Measurements from ENCODE around the gene C1orf21. TPM values are rescaled to one million over a fixed set of nuclear protein-coding genes. Genes with fewer than 3 reads are reported as not detected.

Gene C1orf21
- total and polyA plus RNA-seq, 2 donors (not counting 3 experiments of a cell fraction or from before 2014, with no cell fraction given), result 0.79 to 8.5 TPM

GRCh38 chr1:184443624-184444023 is 56.8 kb downstream of the C1orf21 start:
- POLR2A ChIA-PET, result no interaction called here
- TF ChIP-seq POLR2AphosphoS5 (IDR thresholded peaks at IDR 0.05; ENCODE audit: insufficient read depth, low read depth, low read length), result no peak
- TF ChIP-seq GATA2 (IDR thresholded peaks at IDR 0.05; ENCODE audit: insufficient read depth, insufficient read length, low read depth, low read length), result no peak
- TF ChIP-seq JUN (IDR thresholded peaks at IDR 0.05; ENCODE audit: borderline replicate concordance, insufficient read depth, insufficient read length, low read depth), result no peak
- no peak for TF ChIP-seq POLR2A (IDR thresholded peaks at IDR 0.05; ENCODE audit: low read depth, low read length)
- TF ChIP-seq MAX (IDR thresholded peaks at IDR 0.05; ENCODE audit: insufficient read depth, insufficient read length), result no peak
- TF ChIP-seq CTCF (IDR thresholded peaks at IDR 0.05; ENCODE audit: extremely low read depth in 1 of 2, insufficient read depth in 1 of 2, low read depth in 1 of 2, low read length in 2 of 2), result no peak
- TF ChIP-seq FOS (IDR thresholded peaks at IDR 0.05; ENCODE audit: borderline replicate concordance, insufficient read depth, low read length), result no peak
- TF ChIP-seq MYC (IDR thresholded peaks at IDR 0.05; ENCODE audit: low read depth, low read length), result no peak
- TF ChIP-seq EZH2 (IDR thresholded peaks at IDR 0.05; ENCODE audit: borderline replicate concordance, low read depth, low read length, severe bottlenecking), result no peak

More at GRCh38 chr1:184443624-184444023, 56.8 kb downstream of the C1orf21 start:
- Histone ChIP-seq H3K9me3 (replicated peaks; ENCODE audit: control insufficient read depth, insufficient read depth, low read length) (no peaks in the 10 kb centered on the region), H3K4me3 (replicated peaks in 1 of 3; ENCODE audit: insufficient read depth in 1 of 3, low read depth in 1 of 3, low read length in 3 of 3) (no peak overlapping the region), H4K20me1 (replicated peaks; ENCODE audit: control insufficient read depth, extremely low read depth, insufficient read depth, low read length) (no peaks in the 10 kb centered on the region), H3K27ac (ENCODE audit: insufficient read depth, low read depth, low read length) (no peak overlapping the region), H3K36me3 (ENCODE audit: control insufficient read depth in 2 of 2, extremely low read depth in 1 of 2, insufficient read depth in 2 of 2, low read length in 2 of 2) (no peaks in the 10 kb centered on the region), H3K9ac (replicated peaks; ENCODE audit: extremely low read depth, insufficient read depth, low read length) (no peak overlapping the region), H3K79me2 (ENCODE audit: control insufficient read depth, insufficient read depth, low read length) (no peaks in the 10 kb centered on the region), H3K27me3 (ENCODE audit: control insufficient read depth in 2 of 2, insufficient read depth in 2 of 2, low read length in 2 of 2) (no peaks in the 10 kb centered on the region), H3K4me1 (ENCODE audit: control insufficient read depth, extremely low read depth, insufficient read depth, low read length) (no peaks in the 10 kb centered on the region), H3K9me1 (replicated peaks; ENCODE audit: control insufficient read depth, extremely low read depth, insufficient read depth, low read length) (no peaks in the 10 kb centered on the region), H3K4me2 (ENCODE audit: insufficient read depth, low read length) (no peak overlapping the region), H2AFZ (ENCODE audit: low read depth, low read length) (no peak overlapping the region)
- no peak for FAIRE-seq
- intact Hi-C loops (cut with micrococcal nuclease) (no loop called here), dilution Hi-C loops (cut with MboI; ENCODE audit: extremely low pct_ligation_motif_present, low sequenced_read_pairs) (no loop called here)
- no TSS peak for BruUV-seq (replicated peaks)
- CTCF ChIA-PET, result interaction anchor here (2.5 kb wide), 1 partner anchor 16 kb away, joined by 5 read pairs; no protein-coding TSS in a partner anchor
- no peak for DNase-seq (ENCODE audit: low read depth, low spot score)
